ENCODE results near the gene SMYD3.

Gene SMYD3

GRCh38 chr1:246311461-246311860, 195.6 kb downstream of the SMYD3 start:
- H3K4me1 ChIP-seq (ENCODE audit: low read depth, poor library complexity, severe bottlenecking): no peaks in the 10 kb centered on the region
- no peaks in the 10 kb centered on the region for H3K27me3 ChIP-seq (ENCODE audit: insufficient read depth, low read depth)
- no peak overlapping the region for H2AFZ ChIP-seq (ENCODE audit: low read depth)
- no peaks in the 10 kb centered on the region for H3K79me2 ChIP-seq (ENCODE audit: insufficient read depth, low read depth)
- H3K9ac ChIP-seq: no peak overlapping the region
- H4K20me1 ChIP-seq (ENCODE audit: insufficient read depth): no peaks in the 10 kb centered on the region
- no peak overlapping the region for H3K4me2 ChIP-seq
- no peak for TF ChIP-seq CTCF (conservative IDR thresholded peaks at IDR 0.05; ENCODE audit: low read depth, low read length)
- no peak overlapping the region for H3K4me3 ChIP-seq (IDR thresholded peaks at IDR 0.05; ENCODE audit: insufficient read depth, low read depth, low read length)
- H3K27ac ChIP-seq: no peak overlapping the region
- no peaks in the 10 kb centered on the region for H3K36me3 ChIP-seq (ENCODE audit: insufficient read depth)

- TF ChIP-seq CTCF (conservative IDR thresholded peaks at IDR 0.05; ENCODE audit: low read depth, low read length): no peak
- no peaks in the 10 kb centered on the region for H3K4me1 ChIP-seq (ENCODE audit: low read depth, poor library complexity, severe bottlenecking)
- H2AFZ ChIP-seq (ENCODE audit: low read depth): no peak overlapping the region
Observed at GRCh38 chr1:246309247-246309884, 197.7 kb downstream of the SMYD3 start.

GRCh38 chr1:246308533-246309075, 198.5 kb downstream of the SMYD3 start:
- Histone ChIP-seq H2AFZ (ENCODE audit: low read depth) (no peak overlapping the region), H3K4me1 (ENCODE audit: low read depth, poor library complexity, severe bottlenecking) (no peaks in the 10 kb centered on the region), H3K9ac (no peak overlapping the region), H3K36me3 (ENCODE audit: insufficient read depth) (no peaks in the 10 kb centered on the region), H3K79me2 (ENCODE audit: insufficient read depth, low read depth) (no peaks in the 10 kb centered on the region), H3K4me3 (IDR thresholded peaks at IDR 0.05; ENCODE audit: insufficient read depth, low read depth, low read length) (no peak overlapping the region), H4K20me1 (ENCODE audit: insufficient read depth) (no peaks in the 10 kb centered on the region), H3K4me2 (no peak overlapping the region), H3K27ac (no peak overlapping the region), H3K27me3 (ENCODE audit: insufficient read depth, low read depth) (no peaks in the 10 kb centered on the region)
- TF ChIP-seq CTCF (conservative IDR thresholded peaks at IDR 0.05; ENCODE audit: low read depth, low read length): no peak

More at GRCh38 chr1:246309247-246309884, 197.7 kb downstream of the SMYD3 start:
- no peak overlapping the region for H3K9ac ChIP-seq
- H4K20me1 ChIP-seq (ENCODE audit: insufficient read depth): no peaks in the 10 kb centered on the region
- H3K79me2 ChIP-seq (ENCODE audit: insufficient read depth, low read depth): no peaks in the 10 kb centered on the region
- H3K4me3 ChIP-seq (IDR thresholded peaks at IDR 0.05; ENCODE audit: insufficient read depth, low read depth, low read length): no peak overlapping the region
- H3K36me3 ChIP-seq (ENCODE audit: insufficient read depth): no peaks in the 10 kb centered on the region
- no peak overlapping the region for H3K4me2 ChIP-seq
- no peak overlapping the region for H3K27ac ChIP-seq
- no peaks in the 10 kb centered on the region for H3K27me3 ChIP-seq (ENCODE audit: insufficient read depth, low read depth)

- Histone ChIP-seq H3K36me3 (ENCODE audit: insufficient read depth) (no peaks in the 10 kb centered on the region), H3K4me1 (ENCODE audit: low read depth, poor library complexity, severe bottlenecking) (no peaks in the 10 kb centered on the region), H3K27me3 (ENCODE audit: insufficient read depth, low read depth) (no peaks in the 10 kb centered on the region), H3K4me2 (no peak overlapping the region), H2AFZ (ENCODE audit: low read depth) (no peak overlapping the region), H3K79me2 (ENCODE audit: insufficient read depth, low read depth) (no peaks in the 10 kb centered on the region), H4K20me1 (ENCODE audit: insufficient read depth) (no peaks in the 10 kb centered on the region), H3K4me3 (IDR thresholded peaks at IDR 0.05; ENCODE audit: insufficient read depth, low read depth, low read length) (no peak overlapping the region), H3K9ac (no peak overlapping the region), H3K27ac (no peak overlapping the region)
- TF ChIP-seq CTCF (conservative IDR thresholded peaks at IDR 0.05; ENCODE audit: low read depth, low read length): no peak
Observed at GRCh38 chr1:246306415-246307037, 200.6 kb downstream of the SMYD3 start.
